Pulmonary artery endothelial cell (primary cell): ENCODE data around the gene FAR2. TPM values are rescaled to one million over a fixed set of nuclear protein-coding genes. Genes with fewer than 3 reads are reported as not detected.
"Not testable (repeated sequence)": the region's sequence is repeated elsewhere in the genome, so short reads cannot be mapped to it uniquely, and the experiment has no call there.

Experiments used
- DNase-seq: peaks from one replicate; pipeline ENCODE4 v3.0.0-alpha.2; 2011; ENCODE audit warnings: low read depth, low spot score
- total RNA-seq: library from RNA; depleted of rRNA; stranded (reverse); fragments of >200 nt; gene quantifications from 2 replicates; pipeline ENCODE4 v1.2.3, GENCODE V29; 2014

Gene FAR2
- total RNA-seq: 36.1 and 64.4 TPM in 2 replicates

GRCh38 chr12:29148911-29149690 is at the start of gene FAR2:
TSS of gene FAR2 (plus strand) at chr12:29149278. CDS start at chr12:29270450, 121,172 bp downstream.
- DNase-seq: no peak

GRCh38 chr12:29102741-29103140 is 46.3 kb upstream of the FAR2 start:
- no peak for DNase-seq

GRCh38 chr12:29103539-29103974 is 45.5 kb upstream of the FAR2 start:
- DNase-seq: no peak

GRCh38 chr12:29104516-29104915 is 44.6 kb upstream of the FAR2 start:
- no peak for DNase-seq

GRCh38 chr12:29110506-29111442 is 38.3 kb upstream of the FAR2 start:
- no peak for DNase-seq

- DNase-seq: no peak
These were observed 36.0 kb upstream of the FAR2 start for GRCh38 chr12:29113101-29113500.

- no peak for DNase-seq
These were observed 32.7 kb upstream of the FAR2 start for GRCh38 chr12:29116414-29116813.

GRCh38 chr12:29131539-29131938 is 17.5 kb upstream of the FAR2 start:
- no peak for DNase-seq

- no peak for DNase-seq
These were observed 16.8 kb upstream of the FAR2 start for GRCh38 chr12:29132316-29132715.

GRCh38 chr12:29133181-29133580 is 15.9 kb upstream of the FAR2 start:
- DNase-seq: no peak

- DNase-seq: no peak
These were observed 15.4 kb upstream of the FAR2 start for GRCh38 chr12:29133680-29134079.

GRCh38 chr12:29138256-29138655 is 10.8 kb upstream of the FAR2 start:
- DNase-seq: not testable (repeated sequence)

GRCh38 chr12:29138855-29139254 is 10.2 kb upstream of the FAR2 start:
- DNase-seq: not testable (repeated sequence)

- no peak for DNase-seq
These were observed 3.5 kb upstream of the FAR2 start for GRCh38 chr12:29145372-29146170.

GRCh38 chr12:29146196-29146595 is 2.9 kb upstream of the FAR2 start:
- DNase-seq: no peak

GRCh38 chr12:29147731-29148595 is 1.1 kb upstream of the FAR2 start:
- no peak for DNase-seq

GRCh38 chr12:29148596-29148910 is 525 bp upstream of the FAR2 start:
- DNase-seq: no peak

GRCh38 chr12:29149691-29150281 is 708 bp downstream of the FAR2 start:
- DNase-seq: no peak

GRCh38 chr12:29150462-29150861 is 1.4 kb downstream of the FAR2 start:
- no peak for DNase-seq

- no peak for DNase-seq
These were observed 3.3 kb downstream of the FAR2 start for GRCh38 chr12:29152223-29152868.
